NCI-H69 (cell line): ENCODE data around the gene OR52B4.
"Not testable (repeated sequence)": the region's sequence is repeated elsewhere in the genome, so short reads cannot be mapped to it uniquely, and the experiment has no call there.

Source experiments
- DNase-seq: peaks from one replicate; lab custom pipeline; 2025; lab: John Stamatoyannopoulos, UW

The OR52B4 gene

GRCh38 chr11:4368286-4368685 is at the start of gene OR52B4:
TSS of gene OR52B4 (minus strand) at chr11:4368386. CDS start at chr11:4368295, 91 bp downstream.
- no peak for DNase-seq

DNA sequence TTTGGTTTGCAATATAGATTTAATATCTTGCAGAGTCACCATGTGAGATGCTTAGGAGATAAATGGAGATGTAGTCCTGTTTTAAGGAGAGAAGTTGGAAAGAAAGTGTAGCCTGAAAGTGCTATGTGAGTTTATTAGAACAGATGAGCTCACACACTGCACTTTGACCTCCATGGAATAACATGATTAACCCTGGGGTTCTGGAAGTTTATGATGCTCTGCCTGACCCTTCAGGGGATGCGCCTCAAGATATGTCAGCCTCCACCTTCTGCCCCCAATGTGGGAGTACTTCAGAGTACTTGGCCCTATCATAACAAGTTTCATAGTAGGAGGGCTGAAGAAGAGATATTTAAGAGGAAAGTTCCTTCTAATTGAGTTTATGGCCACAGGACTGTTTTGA is 48.6 kb upstream of the OR52B4 start:
- no peak for DNase-seq

DNA sequence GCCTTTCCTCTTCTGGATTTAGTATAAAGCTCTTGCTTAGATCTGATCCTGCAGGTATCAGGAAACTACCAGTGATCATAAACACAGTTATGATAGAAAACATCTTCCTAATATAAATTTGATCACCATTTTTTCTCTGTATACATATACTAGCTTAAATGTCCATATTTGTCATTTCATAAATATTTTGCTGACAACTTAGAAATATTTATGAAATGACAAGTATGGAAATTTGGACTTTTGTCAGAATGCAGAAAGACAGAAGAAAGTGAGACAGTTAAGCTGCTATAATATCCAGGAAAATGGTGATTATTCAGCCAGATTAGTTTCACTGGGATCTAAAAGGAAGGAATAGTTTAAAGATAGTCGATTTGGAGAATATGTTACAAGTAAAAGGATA is 48.1 kb upstream of the OR52B4 start:
- no peak for DNase-seq

DNA sequence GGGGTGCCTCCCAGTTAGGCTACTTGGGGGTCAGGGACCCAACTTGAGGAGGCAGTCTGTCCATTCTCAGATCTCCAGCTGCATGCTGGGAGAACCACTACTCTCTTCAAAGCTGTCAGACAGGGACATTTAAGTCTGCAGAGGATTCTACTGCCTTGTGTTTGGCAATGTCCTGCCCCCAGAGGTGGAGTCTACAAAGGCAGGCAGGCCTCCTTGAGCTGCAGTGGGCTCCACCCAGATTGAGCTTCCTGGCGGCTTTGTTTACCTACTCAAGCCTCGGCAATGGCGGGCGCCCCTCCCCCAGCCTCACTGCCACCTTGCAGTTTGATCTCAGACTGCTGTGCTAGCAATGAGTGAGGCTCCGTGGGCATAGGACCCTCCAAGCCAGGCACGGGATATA is 38.0 kb upstream of the OR52B4 start:
- not testable (repeated sequence) for DNase-seq

GRCh38 chr11:4393858-4394223 is 25.7 kb upstream of the OR52B4 start:
- DNase-seq = no peak

- DNase-seq = peak; percentile 59
Measured at GRCh38 chr11:4393209-4393857, 25.1 kb upstream of the OR52B4 start, which contains the start of gene TRIM21. TSS of gene TRIM21 (minus strand) at chr11:4393702. CDS start at chr11:4390409, 3,293 bp downstream.

DNA sequence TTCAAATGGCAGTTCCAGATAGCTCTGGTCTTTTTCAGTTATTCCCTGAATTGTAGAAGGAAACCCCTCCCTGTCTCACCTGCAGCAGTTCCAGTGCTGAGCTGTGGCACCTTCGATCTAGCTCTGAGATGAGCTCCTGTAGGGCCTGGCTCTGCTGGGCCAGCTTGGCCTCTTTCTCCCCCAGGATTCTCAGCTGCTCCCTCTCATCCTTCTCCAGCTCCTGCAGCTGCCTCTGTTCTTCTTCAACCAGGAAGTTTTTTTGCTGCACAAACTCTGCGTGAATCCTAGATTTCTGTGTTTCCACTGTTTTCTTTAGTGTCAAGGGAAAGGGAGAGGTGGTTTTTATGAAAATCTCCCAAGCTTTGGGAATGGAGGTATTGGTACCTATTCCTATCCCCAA is 20.0 kb upstream of the OR52B4 start:
- no peak for DNase-seq

- DNase-seq = no peak
Measured at GRCh38 chr11:4385978-4386740, 18.0 kb upstream of the OR52B4 start.

- DNase-seq = no peak
Measured at GRCh38 chr11:4381901-4382300, 13.7 kb upstream of the OR52B4 start.

DNA sequence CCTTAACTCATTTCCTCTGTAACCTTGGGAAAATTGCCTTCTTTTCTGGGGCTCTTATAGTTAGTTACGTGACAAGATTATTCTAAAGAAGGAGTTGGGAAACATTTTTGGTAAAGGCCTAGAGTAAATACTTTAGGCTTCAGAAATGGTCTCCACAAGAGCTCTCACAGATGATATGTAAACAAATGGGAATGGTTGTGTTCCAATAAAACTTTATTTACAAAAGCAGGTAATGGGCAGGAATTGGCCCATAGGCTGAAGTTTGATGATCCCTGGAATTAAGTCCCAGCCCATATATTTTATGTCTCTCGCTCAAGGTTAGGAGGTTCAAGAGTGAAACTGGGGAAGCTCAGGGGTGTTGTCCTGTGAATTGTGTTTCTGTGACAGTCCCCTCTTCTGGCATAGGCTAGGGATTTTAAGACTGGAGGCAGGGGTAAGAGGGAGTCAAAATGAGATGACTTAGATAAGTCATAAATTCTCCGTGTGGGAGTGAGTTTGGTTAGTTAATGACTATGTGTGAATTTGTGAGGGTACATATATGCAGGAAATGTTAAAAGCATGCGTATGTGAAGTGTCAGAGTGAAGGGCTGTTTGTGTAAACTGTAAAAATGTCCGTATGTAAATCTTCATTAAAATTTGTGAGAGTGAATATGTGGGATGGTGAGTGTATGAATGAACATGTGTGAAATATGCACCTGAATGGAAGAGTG is 7.4 kb upstream of the OR52B4 start:
- no peak for DNase-seq

DNA sequence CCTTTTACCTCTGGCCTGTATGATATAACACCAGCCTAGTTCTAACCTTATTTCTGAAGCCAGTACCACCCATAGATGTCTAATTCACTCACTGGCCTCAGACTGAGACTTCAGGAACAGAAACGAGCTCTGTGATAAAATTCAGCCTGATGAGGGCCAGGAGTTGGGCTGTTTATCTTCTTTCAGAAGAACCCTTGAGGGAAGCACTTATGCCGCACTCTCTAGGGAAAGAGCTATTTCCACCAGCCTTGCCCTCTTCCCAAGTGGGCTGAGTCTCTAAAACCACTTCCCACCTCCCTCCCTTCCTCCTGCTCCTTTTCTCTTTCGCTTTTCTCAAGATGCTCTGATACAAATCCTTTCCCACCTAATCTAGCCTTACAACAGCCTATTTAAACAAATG is 2.0 kb upstream of the OR52B4 start:
- no peak for DNase-seq

DNA sequence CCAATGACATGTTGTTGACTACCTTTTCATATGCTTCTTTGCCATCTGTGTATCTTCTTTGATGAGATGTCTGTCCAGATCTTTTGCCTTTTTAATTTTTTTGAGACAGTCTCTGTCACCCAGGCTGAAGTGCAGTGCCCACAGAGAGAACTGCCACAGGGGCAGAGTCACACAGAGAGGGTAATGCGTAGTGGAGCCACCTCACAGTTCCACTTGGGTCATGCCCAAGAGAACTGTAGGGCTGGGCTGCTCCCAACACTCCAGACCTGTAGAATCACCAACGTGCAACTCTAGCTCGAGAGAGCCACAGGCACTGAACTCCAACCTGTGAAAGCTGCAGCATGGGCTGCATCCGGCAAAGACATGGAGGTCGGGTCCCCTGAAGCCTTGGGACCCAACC is 20.0 kb downstream of the OR52B4 start:
- DNase-seq = not testable (repeated sequence)

DNA sequence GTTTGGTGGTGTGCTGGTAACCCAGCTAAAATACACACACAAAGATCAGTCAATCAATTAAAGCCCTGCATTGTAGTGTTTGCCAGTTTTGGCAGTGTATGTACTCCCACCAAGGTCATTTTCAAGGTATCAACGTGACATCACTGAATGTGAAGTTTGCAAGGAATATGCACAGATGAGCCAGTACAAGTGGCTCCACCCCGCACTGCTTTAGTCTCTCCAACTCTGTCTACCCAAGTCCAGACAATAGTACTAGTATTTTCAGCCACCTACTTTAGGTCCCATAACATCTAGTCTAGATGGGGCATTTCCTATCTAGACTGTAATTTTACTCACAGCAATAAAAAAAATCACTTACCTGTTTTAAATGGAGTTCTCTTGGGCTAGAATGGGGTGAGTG is 22.8 kb downstream of the OR52B4 start:
- DNase-seq = not testable (repeated sequence)

- DNase-seq = not testable (repeated sequence)
Measured at GRCh38 chr11:4334356-4334755, 33.8 kb downstream of the OR52B4 start.
